Measurements from ENCODE around the gene ZNF200.
"Not testable (repeated sequence)": the region's sequence is repeated elsewhere in the genome, so short reads cannot be mapped to it uniquely, and the experiment has no call there.

ZNF200 gene

GRCh38 chr16:3214904-3215600, 19.9 kb downstream of the ZNF200 start:
- no peak overlapping the region for H2BK15ac ChIP-seq (replicated peaks; ENCODE audit: low read depth)
- WGBS (ENCODE audit: extremely low coverage, insufficient coverage, low lambda C conversion rate): no CpG with 5 or more reads among the region's 7 CpGs
- H3K79me2 ChIP-seq (ENCODE audit: control insufficient read depth, insufficient read depth, low read length): no peaks in the 10 kb centered on the region
- H2BK120ac ChIP-seq (ENCODE audit: low read depth, low read length): no peak overlapping the region
- no peak overlapping the region for H2AK5ac ChIP-seq (ENCODE audit: low read length)
- H3K4me2 ChIP-seq (ENCODE audit: low read length): no peak overlapping the region
- H3K27ac ChIP-seq (ENCODE audit: low read depth, low read length): no peak overlapping the region
- H3K23ac ChIP-seq (ENCODE audit: low read length): no peak overlapping the region
- H3K4me1 ChIP-seq (ENCODE audit: control insufficient read depth, low read depth, low read length): no peaks in the 10 kb centered on the region
- H3K36me3 ChIP-seq (ENCODE audit: control insufficient read depth, insufficient read depth, low read length): no peaks in the 10 kb centered on the region
- no peaks in the 10 kb centered on the region for H3K27me3 ChIP-seq (ENCODE audit: insufficient read depth, low read length, poor library complexity)
- no peak overlapping the region for H4K5ac ChIP-seq (ENCODE audit: low read length)
- no peak overlapping the region for H3K9ac ChIP-seq (ENCODE audit: low read length)
- no peak overlapping the region for H3K4me3 ChIP-seq (ENCODE audit: low read length)
- H3K79me1 ChIP-seq (ENCODE audit: low read length): no peaks in the 10 kb centered on the region
- no peak overlapping the region for H4K8ac ChIP-seq (ENCODE audit: low read depth, low read length)
- H2BK5ac ChIP-seq (ENCODE audit: low read length): no peak overlapping the region
- no peak overlapping the region for H3K4ac ChIP-seq (ENCODE audit: low read depth, low read length)
- no peak for DNase-seq
- H3K18ac ChIP-seq (ENCODE audit: low read length): no peak overlapping the region
- no peak overlapping the region for H3K56ac ChIP-seq (ENCODE audit: low read length)

GRCh38 chr16:3212567-3212966, 22.4 kb downstream of the ZNF200 start:
- no CpG with 5 or more reads among the region's 1 CpG for WGBS (ENCODE audit: extremely low coverage, insufficient coverage, low lambda C conversion rate)
- no peak for DNase-seq

GRCh38 chr16:3212006-3212405, 23.0 kb downstream of the ZNF200 start:
- H3K36me3 ChIP-seq (ENCODE audit: control insufficient read depth, insufficient read depth, low read length): no peaks in the 10 kb centered on the region
- H3K56ac ChIP-seq (ENCODE audit: low read length): no peak overlapping the region
- H3K23ac ChIP-seq (ENCODE audit: low read length): no peak overlapping the region
- no peaks in the 10 kb centered on the region for H3K79me1 ChIP-seq (ENCODE audit: low read length)
- no peak overlapping the region for H4K5ac ChIP-seq (ENCODE audit: low read length)
- no peak overlapping the region for H3K4ac ChIP-seq (ENCODE audit: low read depth, low read length)
- no peak overlapping the region for H2BK120ac ChIP-seq (ENCODE audit: low read depth, low read length)
- no peak overlapping the region for H2BK5ac ChIP-seq (ENCODE audit: low read length)
- H2BK15ac ChIP-seq (replicated peaks; ENCODE audit: low read depth): no peak overlapping the region
- no peak overlapping the region for H4K8ac ChIP-seq (ENCODE audit: low read depth, low read length)
- no peak overlapping the region for H3K9ac ChIP-seq (ENCODE audit: low read length)
- H2AK5ac ChIP-seq (ENCODE audit: low read length): no peak overlapping the region
- no CpG with 5 or more reads among the region's 3 CpGs for WGBS (ENCODE audit: extremely low coverage, insufficient coverage, low lambda C conversion rate)
- no peaks in the 10 kb centered on the region for H3K27me3 ChIP-seq (ENCODE audit: insufficient read depth, low read length, poor library complexity)
- no peak for DNase-seq
- no peak overlapping the region for H3K18ac ChIP-seq (ENCODE audit: low read length)
- H3K4me1 ChIP-seq (ENCODE audit: control insufficient read depth, low read depth, low read length): no peaks in the 10 kb centered on the region
- no peak overlapping the region for H3K4me2 ChIP-seq (ENCODE audit: low read length)
- H3K27ac ChIP-seq (ENCODE audit: low read depth, low read length): no peak overlapping the region
- H3K4me3 ChIP-seq (ENCODE audit: low read length): no peak overlapping the region
- H3K79me2 ChIP-seq (ENCODE audit: control insufficient read depth, insufficient read depth, low read length): no peaks in the 10 kb centered on the region

More at GRCh38 chr16:3212567-3212966, 22.4 kb downstream of the ZNF200 start:
- Histone ChIP-seq H3K23ac (ENCODE audit: low read length) (no peak overlapping the region), H3K27me3 (ENCODE audit: insufficient read depth, low read length, poor library complexity) (no peaks in the 10 kb centered on the region), H3K4me2 (ENCODE audit: low read length) (no peak overlapping the region), H3K4ac (ENCODE audit: low read depth, low read length) (no peak overlapping the region), H2BK15ac (replicated peaks; ENCODE audit: low read depth) (no peak overlapping the region), H4K5ac (ENCODE audit: low read length) (no peak overlapping the region), H2BK5ac (ENCODE audit: low read length) (no peak overlapping the region), H2BK120ac (ENCODE audit: low read depth, low read length) (no peak overlapping the region), H3K79me2 (ENCODE audit: control insufficient read depth, insufficient read depth, low read length) (no peaks in the 10 kb centered on the region), H3K18ac (ENCODE audit: low read length) (no peak overlapping the region), H3K4me3 (ENCODE audit: low read length) (no peak overlapping the region), H3K36me3 (ENCODE audit: control insufficient read depth, insufficient read depth, low read length) (no peaks in the 10 kb centered on the region), H3K9ac (ENCODE audit: low read length) (no peak overlapping the region), H3K4me1 (ENCODE audit: control insufficient read depth, low read depth, low read length) (no peaks in the 10 kb centered on the region), H2AK5ac (ENCODE audit: low read length) (no peak overlapping the region), H3K79me1 (ENCODE audit: low read length) (no peaks in the 10 kb centered on the region), H3K56ac (ENCODE audit: low read length) (no peak overlapping the region), H4K8ac (ENCODE audit: low read depth, low read length) (no peak overlapping the region), H3K27ac (ENCODE audit: low read depth, low read length) (no peak overlapping the region)

- H3K79me2 ChIP-seq (ENCODE audit: control insufficient read depth, insufficient read depth, low read length): no peaks in the 10 kb centered on the region
- H3K27ac ChIP-seq (ENCODE audit: low read depth, low read length): no peak overlapping the region
- no peaks in the 10 kb centered on the region for H3K36me3 ChIP-seq (ENCODE audit: control insufficient read depth, insufficient read depth, low read length)
- H2BK5ac ChIP-seq (ENCODE audit: low read length): no peak overlapping the region
- H3K23ac ChIP-seq (ENCODE audit: low read length): no peak overlapping the region
- H3K4ac ChIP-seq (ENCODE audit: low read depth, low read length): no peak overlapping the region
- H4K8ac ChIP-seq (ENCODE audit: low read depth, low read length): no peak overlapping the region
- no peak overlapping the region for H2BK120ac ChIP-seq (ENCODE audit: low read depth, low read length)
- H3K4me3 ChIP-seq (ENCODE audit: low read length): no peak overlapping the region
- no CpG with 5 or more reads among the region's 19 CpGs for WGBS (ENCODE audit: extremely low coverage, insufficient coverage, low lambda C conversion rate)
- H3K56ac ChIP-seq (ENCODE audit: low read length): no peak overlapping the region
- DNase-seq: no peak
- H3K18ac ChIP-seq (ENCODE audit: low read length): no peak overlapping the region
- no peaks in the 10 kb centered on the region for H3K27me3 ChIP-seq (ENCODE audit: insufficient read depth, low read length, poor library complexity)
- no peak overlapping the region for H4K5ac ChIP-seq (ENCODE audit: low read length)
- H2BK15ac ChIP-seq (replicated peaks; ENCODE audit: low read depth): no peak overlapping the region
- H3K4me1 ChIP-seq (ENCODE audit: control insufficient read depth, low read depth, low read length): no peaks in the 10 kb centered on the region
- no peak overlapping the region for H2AK5ac ChIP-seq (ENCODE audit: low read length)
- no peak overlapping the region for H3K9ac ChIP-seq (ENCODE audit: low read length)
- H3K4me2 ChIP-seq (ENCODE audit: low read length): no peak overlapping the region
- H3K79me1 ChIP-seq (ENCODE audit: low read length): no peaks in the 10 kb centered on the region
These were observed 27.6 kb downstream of the ZNF200 start for GRCh38 chr16:3207086-3207953.

DNA sequence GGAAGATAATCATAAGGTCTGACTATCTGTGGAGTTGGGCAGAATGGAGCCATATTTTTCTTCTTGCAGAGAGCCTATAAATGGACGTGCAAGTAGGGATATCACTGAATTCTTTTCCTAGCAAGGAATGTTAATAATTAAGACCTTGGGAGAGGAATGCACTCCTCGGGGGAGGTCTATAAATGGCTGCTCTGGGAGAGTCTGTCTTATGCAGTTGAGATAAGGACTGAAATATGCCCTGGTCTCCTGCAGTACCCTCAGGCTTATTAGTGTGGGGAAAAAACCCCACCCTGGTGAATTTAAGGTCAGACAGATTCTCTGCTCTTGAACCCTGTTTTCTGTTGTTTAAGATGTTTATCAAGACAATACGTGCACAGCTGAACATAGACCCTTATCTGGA, 29.0 kb downstream of the ZNF200 start:
- not testable (repeated sequence) for H3K4me2 ChIP-seq (ENCODE audit: low read length); H3K4me3 ChIP-seq (ENCODE audit: low read length); H2BK5ac ChIP-seq (ENCODE audit: low read length); H2AK5ac ChIP-seq (ENCODE audit: low read length); H3K27me3 ChIP-seq (ENCODE audit: insufficient read depth, low read length, poor library complexity); H3K23ac ChIP-seq (ENCODE audit: low read length); H3K56ac ChIP-seq (ENCODE audit: low read length); H3K9ac ChIP-seq (ENCODE audit: low read length); H3K4me1 ChIP-seq (ENCODE audit: control insufficient read depth, low read depth, low read length); H4K5ac ChIP-seq (ENCODE audit: low read length); H3K27ac ChIP-seq (ENCODE audit: low read depth, low read length); H3K18ac ChIP-seq (ENCODE audit: low read length); H3K79me2 ChIP-seq (ENCODE audit: control insufficient read depth, insufficient read depth, low read length); H2BK120ac ChIP-seq (ENCODE audit: low read depth, low read length); H3K36me3 ChIP-seq (ENCODE audit: control insufficient read depth, insufficient read depth, low read length); H3K79me1 ChIP-seq (ENCODE audit: low read length); H3K4ac ChIP-seq (ENCODE audit: low read depth, low read length); H2BK15ac ChIP-seq (replicated peaks; ENCODE audit: low read depth); H4K8ac ChIP-seq (ENCODE audit: low read depth, low read length)
- WGBS (ENCODE audit: extremely low coverage, insufficient coverage, low lambda C conversion rate): no CpG with 5 or more reads among the region's 3 CpGs
- DNase-seq: peak; percentile 27
